Activated CD8-positive, alpha-beta memory T cell treated with anti-CD3 and anti-CD28 coated beads, Interleukin-2, amount 10 ng/mL, durations not matched to agents 7 days and 5 days (primary cell): ENCODE measurements around the gene PSPN. TPM values are rescaled to one million over a fixed set of nuclear protein-coding genes. Genes with fewer than 3 reads are reported as not detected.

ENCODE experiments used
- ATAC-seq: fragments of 150-1000 bp; cut with Tn5 transposase; one replicate; pipeline ENCODE4 v1.10.0; 2021; ENCODE audit warnings: moderate library complexity
- CTCF ChIA-PET: fragments of 350-600 bp; sonication (Branson Sonifier 250); formaldehyde crosslinking; loops from one replicate; lab custom pipeline; 2021; ENCODE audit warnings: antibody characterized with exemption; lab: Charles Lee
- DNase-seq: peaks from one replicate; pipeline ENCODE4 v3.0.0-alpha.2; 2020
- H3K27ac Mint-ChIP-seq: one replicate; pipeline ENCODE4 v1.8.0; 2021; ENCODE audit warnings: mild to moderate bottlenecking, mixed read lengths
- H3K27me3 Mint-ChIP-seq: one replicate; pipeline ENCODE4 v1.8.0; 2021; ENCODE audit warnings: mixed read lengths
- H3K36me3 Mint-ChIP-seq: one replicate; pipeline ENCODE4 v1.8.0; 2021; ENCODE audit warnings: mild to moderate bottlenecking, mixed read lengths
- H3K4me1 Mint-ChIP-seq: one replicate; pipeline ENCODE4 v1.8.0; 2021; ENCODE audit warnings: mixed read lengths
- H3K4me3 Mint-ChIP-seq: one replicate; pipeline ENCODE4 v1.8.0; 2021; ENCODE audit warnings: mild to moderate bottlenecking, moderate library complexity, mixed read lengths
- H3K9me3 Mint-ChIP-seq: one replicate; pipeline ENCODE4 v1.8.0; 2022; ENCODE audit warnings: low read depth, mixed read lengths
- total RNA-seq, 2 experiments: library from RNA; stranded (reverse); gene quantifications; one replicate each; pipeline ENCODE4 v1.2.3, GENCODE V29; 2021

The PSPN gene
- total RNA-seq, 2 experiments from 2014 or later: 1.8 to 2.6 TPM

- peak within 1 kb of the TSS; percentile 90 for H3K27ac Mint-ChIP-seq
- ATAC-seq (peak; percentile 86), DNase-seq (peak; percentile 96)
- H3K27me3 Mint-ChIP-seq: no peaks in the 10 kb centered on the region
- no peaks in the 10 kb centered on the region for H3K9me3 Mint-ChIP-seq
- H3K4me1 Mint-ChIP-seq: peaks cover 26% of the 10 kb centered on the region
- peak within 1 kb of the TSS; percentile 91 for H3K4me3 Mint-ChIP-seq
- peaks cover 22% of the 10 kb centered on the region for H3K36me3 Mint-ChIP-seq
- CTCF ChIA-PET: interaction anchor here (0.8 to 1.4 kb wide), 5 partner anchors 32 to 409 kb away, joined by 3 to 5 read pairs (median 3); no protein-coding TSS in a partner anchor
Observed at GRCh38 chr19:6393074-6393982, 17.6 kb upstream of the PSPN start, which contains the start of gene GTF2F1. Gene GTF2F1 (minus strand): TSS chr19:6393164. CDS start chr19:6392995, 169 bp downstream.

DNA sequence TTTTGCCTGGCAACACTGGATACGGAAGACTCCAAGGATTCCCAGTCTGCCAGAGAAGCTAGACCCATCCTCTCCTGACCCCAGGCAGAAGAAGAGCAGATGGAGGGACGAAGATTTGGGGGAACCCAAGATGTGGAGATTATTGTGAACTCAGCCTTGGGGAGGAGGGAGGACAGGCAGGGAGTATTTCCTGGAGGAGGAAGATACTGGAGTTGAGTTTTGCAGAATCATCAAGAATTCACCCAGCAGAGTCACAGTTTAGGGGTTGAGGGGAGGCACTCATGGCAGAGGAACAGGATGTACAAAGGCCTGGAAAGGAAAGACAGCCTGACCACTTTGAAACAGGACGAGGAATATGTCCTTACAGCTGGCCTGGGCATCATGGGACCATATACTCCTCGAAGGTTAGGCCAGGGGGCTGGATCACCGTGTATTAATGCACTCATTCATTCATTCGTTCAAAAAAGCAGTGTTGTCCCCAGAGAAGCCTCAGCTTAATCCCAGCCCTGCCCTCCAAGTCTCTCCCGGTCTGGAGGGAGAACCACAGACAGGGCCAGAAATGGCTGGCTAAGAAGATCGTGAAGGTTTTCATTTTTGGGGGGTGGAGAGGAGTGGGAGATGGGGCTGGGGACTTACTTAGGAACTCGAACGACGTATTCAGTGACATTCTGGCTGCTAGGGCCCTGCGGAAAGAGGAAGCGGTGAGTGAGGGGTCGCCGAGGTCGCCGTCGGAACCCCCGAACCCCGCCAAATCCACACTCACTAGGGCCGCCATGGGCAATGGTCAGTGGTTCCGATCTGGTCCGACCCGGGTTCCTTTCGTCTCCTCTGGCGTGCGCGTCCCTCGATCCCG is 16.7 kb upstream of the PSPN start:
- CTCF ChIA-PET: interaction anchor here (0.9 to 1.4 kb wide), 2 partner anchors 33 to 112 kb away, joined by 3 to 5 read pairs; no protein-coding TSS in a partner anchor
- H3K36me3 Mint-ChIP-seq: peaks cover 25% of the 10 kb centered on the region
- peaks cover 26% of the 10 kb centered on the region for H3K4me1 Mint-ChIP-seq
- DNase-seq (no peak), ATAC-seq (peak; percentile 0)
- peak overlapping the region; percentile 90 for H3K27ac Mint-ChIP-seq
- no peaks in the 10 kb centered on the region for H3K9me3 Mint-ChIP-seq
- H3K4me3 Mint-ChIP-seq: peak overlapping the region; percentile 91
- no peaks in the 10 kb centered on the region for H3K27me3 Mint-ChIP-seq

- peaks cover 48% of the 10 kb centered on the region for H3K36me3 Mint-ChIP-seq
- H3K4me3 Mint-ChIP-seq: no peak overlapping the region
- H3K9me3 Mint-ChIP-seq: no peaks in the 10 kb centered on the region
- no peaks in the 10 kb centered on the region for H3K27me3 Mint-ChIP-seq
- no peak for DNase-seq
- H3K4me1 Mint-ChIP-seq: peaks cover 16% of the 10 kb centered on the region
- CTCF ChIA-PET: no interaction called here
- H3K27ac Mint-ChIP-seq: no peak overlapping the region
- ATAC-seq: no peak
Observed at GRCh38 chr19:6387372-6387771, 11.6 kb upstream of the PSPN start.

DNA sequence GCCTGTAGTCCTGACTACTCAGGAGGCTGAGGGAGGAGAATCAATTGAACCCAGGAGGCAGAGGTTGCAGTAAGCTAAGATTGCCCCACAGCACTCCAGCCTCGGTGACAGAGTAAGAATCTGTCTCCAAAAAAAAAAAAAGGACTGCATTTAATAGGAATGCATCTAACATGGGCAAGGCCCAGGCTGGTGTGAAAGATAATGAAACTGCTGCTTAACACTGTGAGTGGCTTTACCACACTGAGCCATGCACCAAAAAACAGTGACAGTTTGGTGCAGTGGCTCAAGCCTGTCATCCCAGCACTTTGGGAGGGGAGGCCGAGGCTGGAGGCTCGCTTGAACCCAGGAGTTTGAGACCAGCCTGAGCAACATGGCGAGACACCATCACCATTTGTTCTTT is 8.6 kb upstream of the PSPN start:
- H3K27ac Mint-ChIP-seq: no peak overlapping the region
- no peaks in the 10 kb centered on the region for H3K9me3 Mint-ChIP-seq
- ATAC-seq: no peak
- H3K4me3 Mint-ChIP-seq: no peak overlapping the region
- no peak for DNase-seq
- H3K4me1 Mint-ChIP-seq: no peaks in the 10 kb centered on the region
- CTCF ChIA-PET: no interaction called here
- H3K27me3 Mint-ChIP-seq: no peaks in the 10 kb centered on the region
- H3K36me3 Mint-ChIP-seq: peaks cover 56% of the 10 kb centered on the region

DNA sequence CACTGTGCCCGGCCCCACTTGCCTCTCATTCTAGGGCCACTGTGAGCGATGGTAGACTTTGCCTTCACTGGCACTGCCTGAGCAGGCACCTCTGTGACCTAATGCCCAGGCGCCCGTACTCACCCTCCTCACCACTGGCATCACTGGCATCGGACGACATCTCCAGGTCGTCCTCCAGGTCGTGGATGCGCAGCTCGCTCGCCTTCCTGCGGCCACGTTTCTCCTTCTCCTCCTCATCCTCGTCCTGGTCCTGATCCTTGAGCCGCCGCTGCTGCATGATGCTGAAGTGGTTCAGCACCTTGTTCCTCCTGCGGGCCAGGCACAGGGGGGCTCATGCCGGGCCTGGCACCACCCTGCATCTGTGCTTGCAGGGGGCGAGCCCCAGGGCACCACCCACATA is 7.5 kb upstream of the PSPN start:
- Mint-ChIP-seq H3K4me1 (no peaks in the 10 kb centered on the region), H3K27me3 (no peaks in the 10 kb centered on the region), H3K36me3 (peaks cover 50% of the 10 kb centered on the region), H3K27ac (no peak overlapping the region), H3K4me3 (no peak overlapping the region), H3K9me3 (no peaks in the 10 kb centered on the region)
- DNase-seq: no peak
- CTCF ChIA-PET: no interaction called here
- no peak for ATAC-seq

- H3K4me3 Mint-ChIP-seq: no peak overlapping the region
- no peak overlapping the region for H3K27ac Mint-ChIP-seq
- H3K27me3 Mint-ChIP-seq: no peaks in the 10 kb centered on the region
- no peaks in the 10 kb centered on the region for H3K4me1 Mint-ChIP-seq
- DNase-seq: no peak
- H3K9me3 Mint-ChIP-seq: no peaks in the 10 kb centered on the region
- H3K36me3 Mint-ChIP-seq: peaks cover 44% of the 10 kb centered on the region
- CTCF ChIA-PET: no interaction called here
- ATAC-seq: no peak
Observed at GRCh38 chr19:6381030-6381750, 5.5 kb upstream of the PSPN start.

DNA sequence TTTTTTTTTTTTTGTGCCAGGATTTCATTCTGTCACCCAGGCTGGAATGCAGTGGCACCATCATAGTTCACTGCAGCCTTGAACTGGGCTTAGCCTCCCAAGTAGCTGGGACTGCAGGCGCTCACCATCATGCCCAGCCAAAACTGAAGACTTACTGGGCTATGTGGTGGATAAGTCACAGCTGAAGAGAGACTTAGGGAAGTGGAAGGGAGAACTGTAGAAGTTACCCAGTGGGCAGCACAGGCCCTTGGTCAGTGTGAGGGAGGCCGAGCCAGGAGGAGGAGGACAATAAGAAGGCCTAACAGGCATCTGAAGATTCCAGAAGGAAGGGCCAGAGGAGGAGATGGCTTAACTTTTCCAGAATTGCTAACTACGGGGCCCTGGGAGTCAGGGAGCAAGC is 4.0 kb upstream of the PSPN start:
- H3K4me1 Mint-ChIP-seq: peaks cover under 1% of the 10 kb centered on the region
- ATAC-seq: no peak
- H3K36me3 Mint-ChIP-seq: peaks cover 36% of the 10 kb centered on the region
- no peak for DNase-seq
- no peaks in the 10 kb centered on the region for H3K9me3 Mint-ChIP-seq
- H3K27me3 Mint-ChIP-seq: no peaks in the 10 kb centered on the region
- H3K4me3 Mint-ChIP-seq: no peak overlapping the region
- CTCF ChIA-PET: no interaction called here
- H3K27ac Mint-ChIP-seq: no peak overlapping the region

- no peak for DNase-seq
- peaks cover 31% of the 10 kb centered on the region for H3K36me3 Mint-ChIP-seq
- H3K9me3 Mint-ChIP-seq: no peaks in the 10 kb centered on the region
- H3K27ac Mint-ChIP-seq: no peak overlapping the region
- H3K27me3 Mint-ChIP-seq: no peaks in the 10 kb centered on the region
- H3K4me1 Mint-ChIP-seq: peaks cover 6% of the 10 kb centered on the region
- ATAC-seq: no peak
- CTCF ChIA-PET: no interaction called here
- no peak overlapping the region for H3K4me3 Mint-ChIP-seq
Observed at GRCh38 chr19:6378486-6378885, 2.8 kb upstream of the PSPN start.

- H3K27me3 Mint-ChIP-seq: no peaks in the 10 kb centered on the region
- no peaks in the 10 kb centered on the region for H3K9me3 Mint-ChIP-seq
- H3K36me3 Mint-ChIP-seq: peaks cover 27% of the 10 kb centered on the region
- no peak for DNase-seq
- CTCF ChIA-PET: no interaction called here
- no peak for ATAC-seq
- peaks cover 8% of the 10 kb centered on the region for H3K4me1 Mint-ChIP-seq
- H3K27ac Mint-ChIP-seq: no peak overlapping the region
- no peak overlapping the region for H3K4me3 Mint-ChIP-seq
Observed at GRCh38 chr19:6378041-6378440, 2.3 kb upstream of the PSPN start.

DNA sequence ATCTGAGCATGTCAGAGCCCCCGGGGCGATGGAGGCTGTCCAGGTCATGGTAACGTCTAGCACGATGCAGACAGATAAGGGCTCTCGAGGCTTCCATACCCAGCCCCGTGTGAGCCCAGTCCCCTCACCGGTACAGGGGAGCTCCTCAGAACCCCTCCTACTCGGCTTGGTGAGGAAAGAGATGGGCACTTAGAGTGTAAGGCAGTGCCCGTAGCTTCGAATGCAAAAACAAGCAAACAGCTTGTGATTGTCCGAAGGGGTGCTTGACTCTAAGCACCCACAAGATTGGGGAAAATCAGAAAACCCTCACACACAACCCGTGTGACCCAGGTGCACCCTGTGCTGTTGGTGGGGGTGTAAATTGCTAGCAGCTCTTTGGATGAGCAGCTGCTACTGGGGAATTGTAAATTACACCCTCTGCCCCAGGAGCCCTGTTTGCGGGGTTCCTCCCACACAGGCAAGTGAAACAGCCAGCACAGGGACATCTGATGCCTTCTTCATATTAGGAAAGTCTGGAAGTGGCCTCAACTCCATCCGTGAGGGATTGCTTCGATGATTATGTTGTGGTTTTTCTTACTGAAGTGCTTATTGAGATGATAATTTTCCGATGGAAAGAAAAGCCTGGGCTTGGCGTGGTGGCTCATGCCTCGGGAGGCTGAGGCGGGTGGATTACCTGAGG is 918 bp upstream of the PSPN start:
- no peak for DNase-seq
- Mint-ChIP-seq H3K36me3 (peaks cover 19% of the 10 kb centered on the region), H3K9me3 (no peaks in the 10 kb centered on the region), H3K4me1 (peaks cover 12% of the 10 kb centered on the region), H3K27ac (no peak overlapping the region), H3K27me3 (no peaks in the 10 kb centered on the region), H3K4me3 (no peak overlapping the region)
- CTCF ChIA-PET: no interaction called here
- ATAC-seq: no peak

- H3K36me3 Mint-ChIP-seq: peaks cover 4% of the 10 kb centered on the region
- H3K27ac Mint-ChIP-seq: no peak overlapping the region
- no peak for DNase-seq
- no peaks in the 10 kb centered on the region for H3K9me3 Mint-ChIP-seq
- no peak overlapping the region for H3K4me3 Mint-ChIP-seq
- H3K4me1 Mint-ChIP-seq: peaks cover 13% of the 10 kb centered on the region
- no peak for ATAC-seq
- H3K27me3 Mint-ChIP-seq: no peaks in the 10 kb centered on the region
- CTCF ChIA-PET: no interaction called here
Observed at GRCh38 chr19:6374711-6375410, 872 bp downstream of the PSPN start.

- DNase-seq (no peak), ATAC-seq (no peak)
- CTCF ChIA-PET: interaction anchor here (2.1 kb wide), 1 partner anchor 13 kb away, joined by 11 read pairs; the partner anchor contains the start of gene CLPP
- Mint-ChIP-seq H3K27me3 (no peaks in the 10 kb centered on the region), H3K9me3 (no peaks in the 10 kb centered on the region), H3K27ac (no peak overlapping the region), H3K36me3 (no peaks in the 10 kb centered on the region), H3K4me1 (peaks cover 15% of the 10 kb centered on the region), H3K4me3 (no peak overlapping the region)
Observed at GRCh38 chr19:6374161-6374709, 1.5 kb downstream of the PSPN start.
